D721Med (cell line): ENCODE measurements around the gene NEDD4.
"Not testable (repeated sequence)": the region's sequence is repeated elsewhere in the genome, so short reads cannot be mapped to it uniquely, and the experiment has no call there.

ENCODE experiments used
- DNase-seq: peaks from one replicate; pipeline ENCODE4 v3.0.0; 2011; ENCODE audit warnings: low spot score; ENCODE audit not compliant: insufficient read length
- FAIRE-seq: peaks from 2 replicates; lab custom pipeline; 2011; peaks lifted over from hg19 to GRCh38; lab: Jason Lieb, UNC
- CTCF ChIP-seq: IDR thresholded peaks from 2 replicates; pipeline ENCODE4 v1.5.1; 2012; ENCODE audit warnings: mild to moderate bottlenecking, control low read depth; ENCODE audit not compliant: insufficient read depth; ENCODE audit errors: missing control alignments

NEDD4 gene

GRCh38 chr15:55796321-55796965, 197.0 kb downstream of the NEDD4 start:
- no peak for DNase-seq
- no peak for FAIRE-seq
- no peak for TF ChIP-seq CTCF

- DNase-seq, result no peak
- no peak for TF ChIP-seq CTCF
- FAIRE-seq, result no peak
Measured at GRCh38 chr15:55795031-55795430, 198.4 kb downstream of the NEDD4 start.

GRCh38 chr15:55791551-55792400, 201.6 kb downstream of the NEDD4 start:
- TF ChIP-seq CTCF, result no peak
- DNase-seq, result no peak
- no peak for FAIRE-seq

GRCh38 chr15:55789066-55789660, 204.2 kb downstream of the NEDD4 start:
- DNase-seq, result no peak
- peak; percentile 20 for TF ChIP-seq CTCF
- no peak for FAIRE-seq

- TF ChIP-seq CTCF, result no peak
- FAIRE-seq (no peak), DNase-seq (no peak)
Measured at GRCh38 chr15:55786341-55786740, 207.1 kb downstream of the NEDD4 start.

- not testable (repeated sequence) for DNase-seq, FAIRE-seq
Measured at GRCh38 chr15:55785593-55785992, 207.8 kb downstream of the NEDD4 start.

- DNase-seq, result no peak
- TF ChIP-seq CTCF, result no peak
- FAIRE-seq, result no peak
Measured at GRCh38 chr15:55784286-55784685, 209.1 kb downstream of the NEDD4 start.
